HepG2 (cell line): ENCODE results near the gene ARAP3. TPM values are rescaled to one million over a fixed set of nuclear protein-coding genes. Genes with fewer than 3 reads are reported as not detected.
A peak's percentile ranks its signal among the peaks of the same experiment; 100 is the strongest.

Experiments
- ASH2L ChIP-seq: fragments of 300-600, 200-600 bp; sonication (generic); IDR thresholded peaks from 2 replicates; pipeline ENCODE4 v1.7.0; 2017; ENCODE audit warnings: low read depth, mild to moderate bottlenecking, moderate library complexity, mixed read lengths, low read length; ENCODE audit not compliant: insufficient read length
- ATF3 ChIP-seq: sonication (generic); formaldehyde crosslinking; IDR thresholded peaks from 2 replicates; pipeline ENCODE4 v1.4.0; 2020; ENCODE audit warnings: missing genetic modification reagents
- BCL3 ChIP-seq: sonication (generic); formaldehyde crosslinking; IDR thresholded peaks from 2 replicates; pipeline ENCODE4 v1.5.1; 2020; ENCODE audit warnings: mild to moderate bottlenecking, missing genetic modification reagents, moderate library complexity
- FOXP4 ChIP-seq: sonication (generic); formaldehyde crosslinking; IDR thresholded peaks from 2 replicates; pipeline ENCODE4 v1.4.0; 2020; ENCODE audit warnings: missing genetic modification reagents
- GATA4 ChIP-seq: sonication (generic); IDR thresholded peaks from 2 replicates; pipeline ENCODE4 v1.6.1; 2016; ENCODE audit warnings: antibody characterized with exemption, low read depth, borderline replicate concordance
- GPN1 ChIP-seq: sonication (generic); formaldehyde crosslinking; IDR thresholded peaks from 2 replicates; pipeline ENCODE4 v1.5.1; 2020; ENCODE audit warnings: missing genetic modification reagents, borderline replicate concordance
- HCFC1 ChIP-seq: fragments of 150-350 bp; IDR thresholded peaks from 2 replicates; pipeline ENCODE4 v1.6.1; 2014; ENCODE audit warnings: low read depth, low read length
- HMG20B ChIP-seq: conservative IDR thresholded peaks from 2 replicates; pipeline ENCODE4 v1.6.1; 2016; ENCODE audit warnings: missing genetic modification reagents, missing compliant biosample characterization
- IKZF4 ChIP-seq: sonication (generic); formaldehyde crosslinking; IDR thresholded peaks from 2 replicates; pipeline ENCODE4 v1.5.1; 2020; ENCODE audit warnings: borderline replicate concordance, mild to moderate bottlenecking, low read depth, missing genetic modification reagents; ENCODE audit errors: not compliant biosample characterization
- KLF12 ChIP-seq: sonication (generic); formaldehyde crosslinking; IDR thresholded peaks from 2 replicates; pipeline ENCODE4 v1.4.0; 2020; ENCODE audit warnings: missing genetic modification reagents, borderline replicate concordance
- NFKB2 ChIP-seq: sonication (generic); formaldehyde crosslinking; IDR thresholded peaks from 2 replicates; pipeline ENCODE4 v1.4.0; 2020; ENCODE audit warnings: missing genetic modification reagents, borderline replicate concordance
- PHF5A ChIP-seq: IDR thresholded peaks from one replicate; pipeline ENCODE4 v1.6.1; 2018; ENCODE audit warnings: low read depth, missing genetic modification reagents; ENCODE audit not compliant: unreplicated experiment
- PRPF4 ChIP-seq: fragments of 200-400 bp; formaldehyde crosslinking; IDR thresholded peaks from 2 replicates; pipeline ENCODE4 v1.6.1; 2016; ENCODE audit warnings: low read length, low read depth; ENCODE audit not compliant: poor library complexity, severe bottlenecking
- SP5 ChIP-seq: IDR thresholded peaks from 2 replicates; pipeline ENCODE4 v1.6.1; 2016; ENCODE audit warnings: low read depth, borderline replicate concordance
- THAP11 ChIP-seq: IDR thresholded peaks from 2 replicates; pipeline ENCODE4 v1.6.1; 2016; ENCODE audit warnings: missing biosample characterization, missing genetic modification reagents
- ZNF296 ChIP-seq: sonication (generic); formaldehyde crosslinking; conservative IDR thresholded peaks from 2 replicates; pipeline ENCODE4 v1.5.0; 2020; ENCODE audit warnings: mild to moderate bottlenecking, missing genetic modification reagents
- ZNF343 ChIP-seq: sonication (generic); formaldehyde crosslinking; IDR thresholded peaks from 2 replicates; pipeline ENCODE4 v1.4.0; 2020; ENCODE audit warnings: mild to moderate bottlenecking, missing genetic modification reagents
- ZNF446 ChIP-seq: sonication (generic); formaldehyde crosslinking; IDR thresholded peaks from 2 replicates; pipeline ENCODE4 v1.5.0; 2020; ENCODE audit warnings: mild to moderate bottlenecking, missing genetic modification reagents
- ZNF577 ChIP-seq: sonication (generic); formaldehyde crosslinking; IDR thresholded peaks from 2 replicates; pipeline ENCODE4 v1.4.0; 2020; ENCODE audit warnings: mild to moderate bottlenecking, low read depth, missing genetic modification reagents, borderline replicate concordance
- ZNF615 ChIP-seq: sonication (generic); formaldehyde crosslinking; IDR thresholded peaks from 2 replicates; pipeline ENCODE4 v1.5.0; 2020; ENCODE audit warnings: mild to moderate bottlenecking, missing genetic modification reagents, borderline replicate concordance
- ZNF616 ChIP-seq: sonication (generic); formaldehyde crosslinking; IDR thresholded peaks from 2 replicates; pipeline ENCODE4 v1.5.0; 2020; ENCODE audit warnings: low read depth, mild to moderate bottlenecking, missing genetic modification reagents
- ZNF629 ChIP-seq: sonication (generic); formaldehyde crosslinking; conservative IDR thresholded peaks from 2 replicates; pipeline ENCODE4 v1.5.0; 2020; ENCODE audit warnings: missing genetic modification reagents
- ZNF644 ChIP-seq: IDR thresholded peaks from 2 replicates; pipeline ENCODE4 v1.6.1; 2016; ENCODE audit warnings: low read depth
- ZNF883 ChIP-seq: sonication (generic); formaldehyde crosslinking; IDR thresholded peaks from 2 replicates; pipeline ENCODE4 v1.5.1; 2020; ENCODE audit warnings: mild to moderate bottlenecking, missing genetic modification reagents; ENCODE audit errors: not compliant biosample characterization
- polyA plus RNA-seq, 8 experiments: library from polyadenylated mRNA; depleted of rRNA in 3 of 8; stranded (reverse) in 7 of 8; unstranded in 1 of 8; fragments of >200 nt; fragmentation: Illumina TruSeq in 4 of 8; extraction: Trizol in 4 of 8; gene quantifications; 2 replicates each; pipeline versions ENCODE4 v1.2.1 to v1.2.3, GENCODE V29; 2011 to 2016; ENCODE audit warnings: low read depth in 4 of 8, missing spikeins in 1 of 8, mixed read lengths in 1 of 8; ENCODE audit not compliant: insufficient read depth in 1 of 8
- total RNA-seq, 5 experiments: library from RNA; depleted of rRNA; stranded (reverse); fragments of >200 nt; fragmentation: Illumina TruSeq; extraction: Trizol; gene quantifications; 2 replicates each; pipeline ENCODE4 v1.2.3, GENCODE V29; 2016; ENCODE audit warnings: low read depth in 1 of 5

ARAP3 gene
- total and polyA plus RNA-seq, 2 of the 13 experiments (the other 11 are each of a cell fraction or from before 2014, with no cell fraction given), result 0.25 TPM; not detected in 1

- TF ChIP-seq BCL3 (CRISPR knock-in tag) (peak; percentile 58; the same call in 1 of the 2 replicates), ASH2L (no peak), ZNF616 (CRISPR knock-in tag) (peak; percentile 56; the same call in 1 of the 2 replicates), SP5 (CRISPR knock-in tag) (peak; percentile 94), IKZF4 (no peak), ZNF577 (CRISPR knock-in tag) (no peak), NFKB2 (no peak; the same call in 1 of the 2 replicates), ZNF644 (CRISPR knock-in tag) (no peak), THAP11 (CRISPR knock-in tag) (peak; percentile 80), ZNF629 (CRISPR knock-in tag) (no peak), HMG20B (CRISPR knock-in tag) (no peak; the same call in 1 of the 2 replicates), ZNF883 (CRISPR knock-in tag) (no peak), GPN1 (CRISPR knock-in tag) (0 out of 2 replicates have a peak, but pooled peaks have one; percentile 8), ZNF343 (no peak), HCFC1 (peak; percentile 63; the same call in 1 of the 2 replicates), FOXP4 (CRISPR knock-in tag) (peak; percentile 69), ATF3 (CRISPR knock-in tag) (no peak), PRPF4 (no peak), ZNF615 (CRISPR knock-in tag) (no peak), PHF5A (CRISPR knock-in tag) (peak; percentile 40), ZNF446 (CRISPR knock-in tag) (no peak), KLF12 (peak; percentile 75; the same call in 1 of the 2 replicates), ZNF296 (CRISPR knock-in tag) (no peak), GATA4 (no peak)
Measured at GRCh38 chr5:141618804-141619554, 63.1 kb downstream of the ARAP3 start, which contains the start of gene DIAPH1 (continued).
